ENCODE measurements around the gene MEIS2. TPM values are rescaled to one million over a fixed set of nuclear protein-coding genes. Genes with fewer than 3 reads are reported as not detected.
A peak's percentile ranks its signal among the peaks of the same experiment; 100 is the strongest.

Gene MEIS2
- total RNA-seq, 2 experiments from 2014 or later: not detected

GRCh38 chr15:36878684-36879262 is 221.6 kb downstream of the MEIS2 start:
- H3K9me3 Mint-ChIP-seq: no peaks in the 10 kb centered on the region
- H3K4me3 Mint-ChIP-seq: no peak overlapping the region
- TF ChIP-seq, protein P1, sequence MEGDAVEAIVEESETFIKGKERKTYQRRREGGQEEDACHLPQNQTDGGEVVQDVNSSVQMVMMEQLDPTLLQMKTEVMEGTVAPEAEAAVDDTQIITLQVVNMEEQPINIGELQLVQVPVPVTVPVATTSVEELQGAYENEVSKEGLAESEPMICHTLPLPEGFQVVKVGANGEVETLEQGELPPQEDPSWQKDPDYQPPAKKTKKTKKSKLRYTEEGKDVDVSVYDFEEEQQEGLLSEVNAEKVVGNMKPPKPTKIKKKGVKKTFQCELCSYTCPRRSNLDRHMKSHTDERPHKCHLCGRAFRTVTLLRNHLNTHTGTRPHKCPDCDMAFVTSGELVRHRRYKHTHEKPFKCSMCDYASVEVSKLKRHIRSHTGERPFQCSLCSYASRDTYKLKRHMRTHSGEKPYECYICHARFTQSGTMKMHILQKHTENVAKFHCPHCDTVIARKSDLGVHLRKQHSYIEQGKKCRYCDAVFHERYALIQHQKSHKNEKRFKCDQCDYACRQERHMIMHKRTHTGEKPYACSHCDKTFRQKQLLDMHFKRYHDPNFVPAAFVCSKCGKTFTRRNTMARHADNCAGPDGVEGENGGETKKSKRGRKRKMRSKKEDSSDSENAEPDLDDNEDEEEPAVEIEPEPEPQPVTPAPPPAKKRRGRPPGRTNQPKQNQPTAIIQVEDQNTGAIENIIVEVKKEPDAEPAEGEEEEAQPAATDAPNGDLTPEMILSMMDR (IDR thresholded peaks at IDR 0.05): no peak
- intact Hi-C loops (cut with DNase I, micrococcal nuclease): no loop called here
- Histone ChIP-seq H3K27ac (ENCODE audit: low read depth in 1 of 2, low read length in 2 of 2) (no peak overlapping the region), H3K36me3 (ENCODE audit: insufficient read depth, low read length) (no peaks in the 10 kb centered on the region), H3K4me3 (ENCODE audit: low read length) (no peak overlapping the region), H3K9me3 (ENCODE audit: control insufficient read depth in 1 of 2, insufficient read depth in 1 of 2, low read length in 2 of 2) (peaks cover 0 to 24% of the 10 kb centered on the region in 2 experiments), H3K27me3 (ENCODE audit: control insufficient read depth in 1 of 2, insufficient read depth in 2 of 2, low read length in 2 of 2) (peaks cover 58 to 87% of the 10 kb centered on the region in 2 experiments), H3K4me1 (ENCODE audit: insufficient read depth, low read length) (peaks cover 10% of the 10 kb centered on the region)
- ChIA-PET CTCF (no interaction called here), POLR2A (no interaction called here)
- H3K4me1 Mint-ChIP-seq (ENCODE audit: low read depth): peaks cover 16% of the 10 kb centered on the region
- DNase-seq: no peak
- H3K27me3 Mint-ChIP-seq: peaks cover 93% of the 10 kb centered on the region
- no peaks in the 10 kb centered on the region for H3K36me3 Mint-ChIP-seq (ENCODE audit: low read depth)
- ATAC-seq (ENCODE audit: poor library complexity): no peak
- H3K27ac Mint-ChIP-seq: no peak overlapping the region

- no peaks in the 10 kb centered on the region for H3K9me3 Mint-ChIP-seq
- no peak overlapping the region for H3K27ac ChIP-seq (ENCODE audit: low read depth in 1 of 2, low read length in 2 of 2)
- TF ChIP-seq, protein P1 (IDR thresholded peaks at IDR 0.05): no peak
- no peak overlapping the region for H3K27ac Mint-ChIP-seq
- peaks cover 16% of the 10 kb centered on the region for H3K4me1 Mint-ChIP-seq (ENCODE audit: low read depth)
- peak overlapping the region; percentile 20 for H3K4me3 Mint-ChIP-seq
- H3K36me3 Mint-ChIP-seq (ENCODE audit: low read depth): no peaks in the 10 kb centered on the region
- ChIA-PET CTCF (no interaction called here), POLR2A (no interaction called here)
- H3K4me1 ChIP-seq (ENCODE audit: insufficient read depth, low read length): peaks cover 7% of the 10 kb centered on the region
- H3K4me3 ChIP-seq (ENCODE audit: low read length): no peak overlapping the region
- H3K36me3 ChIP-seq (ENCODE audit: insufficient read depth, low read length): no peaks in the 10 kb centered on the region
- H3K27me3 Mint-ChIP-seq: peaks cover 90% of the 10 kb centered on the region
- H3K27me3 ChIP-seq (ENCODE audit: control insufficient read depth in 1 of 2, insufficient read depth in 2 of 2, low read length in 2 of 2): peaks cover 51 to 84% of the 10 kb centered on the region in 2 experiments
- peaks cover 0 to 20% of the 10 kb centered on the region in 2 experiments for H3K9me3 ChIP-seq (ENCODE audit: control insufficient read depth in 1 of 2, insufficient read depth in 1 of 2, low read length in 2 of 2)
- DNase-seq (no peak), ATAC-seq (ENCODE audit: poor library complexity) (no peak)
- intact Hi-C loops (cut with DNase I, micrococcal nuclease): no loop called here
These were observed 222.3 kb downstream of the MEIS2 start for GRCh38 chr15:36877796-36878683.

GRCh38 chr15:36877294-36877693 is 223.1 kb downstream of the MEIS2 start:
- H3K27me3 Mint-ChIP-seq: peaks cover 90% of the 10 kb centered on the region
- H3K27ac Mint-ChIP-seq: no peak overlapping the region

More at GRCh38 chr15:36877294-36877693, 223.1 kb downstream of the MEIS2 start:
- Mint-ChIP-seq H3K36me3 (ENCODE audit: low read depth) (no peaks in the 10 kb centered on the region), H3K4me1 (ENCODE audit: low read depth) (peaks cover 16% of the 10 kb centered on the region), H3K9me3 (no peaks in the 10 kb centered on the region), H3K4me3 (no peak overlapping the region)
- ATAC-seq (ENCODE audit: poor library complexity) (no peak), DNase-seq (no peak)
- Histone ChIP-seq H3K4me1 (ENCODE audit: insufficient read depth, low read length) (peaks cover 7% of the 10 kb centered on the region), H3K36me3 (ENCODE audit: insufficient read depth, low read length) (no peaks in the 10 kb centered on the region), H3K27ac (ENCODE audit: low read depth in 1 of 2, low read length in 2 of 2) (no peak overlapping the region), H3K9me3 (ENCODE audit: control insufficient read depth in 1 of 2, insufficient read depth in 1 of 2, low read length in 2 of 2) (peaks cover 0 to 20% of the 10 kb centered on the region in 2 experiments), H3K27me3 (ENCODE audit: control insufficient read depth in 1 of 2, insufficient read depth in 2 of 2, low read length in 2 of 2) (peaks cover 43 to 76% of the 10 kb centered on the region in 2 experiments), H3K4me3 (ENCODE audit: low read length) (no peak overlapping the region)
- ChIA-PET POLR2A (no interaction called here), CTCF (no interaction called here)
- intact Hi-C loops (cut with DNase I, micrococcal nuclease): no loop called here
- TF ChIP-seq, protein P1 (IDR thresholded peaks at IDR 0.05): no peak
